GM23338 (cell line): ENCODE measurements around the gene TAMM41. TPM values are rescaled to one million over a fixed set of nuclear protein-coding genes. Genes with fewer than 3 reads are reported as not detected.

Experiments used
- ATAC-seq: fragments of 200-7000 bp; cut with Tn5 transposase; 3 replicates; pipeline ENCODE4 v1.9.1; 2020
- DNase-seq: peaks from one replicate; pipeline ENCODE4 v3.0.0-alpha.2; 2015; ENCODE audit warnings: low spot score
- H2AFZ ChIP-seq: fragments of 200-600 bp; sonication (generic); 2 replicates; pipeline ENCODE4 v1.8.0; 2016; ENCODE audit warnings: antibody characterized with exemption, mild to moderate bottlenecking, moderate library complexity
- H3F3A ChIP-seq: fragments of 200-600 bp; sonication (generic); replicated peaks from 2 replicates; pipeline ENCODE4 v1.8.0; 2017; ENCODE audit warnings: antibody characterized with exemption, mixed run types, low read depth
- H3K27ac ChIP-seq: fragments of 200-600 bp; sonication (generic); 2 replicates; pipeline ENCODE4 v1.6.1; 2016; ENCODE audit warnings: low read depth
- H3K27me3 ChIP-seq: fragments of 200-600 bp; sonication (generic); 2 replicates; pipeline ENCODE4 v1.8.0; 2016; ENCODE audit warnings: mild to moderate bottlenecking, mixed run types, moderate library complexity; ENCODE audit not compliant: insufficient read depth
- H3K36me3 ChIP-seq: fragments of 200-600 bp; sonication (generic); 2 replicates; pipeline ENCODE4 v1.8.0; 2016; ENCODE audit warnings: mild to moderate bottlenecking; ENCODE audit not compliant: insufficient read depth
- H3K4me1 ChIP-seq: fragments of 200-600 bp; sonication (generic); 2 replicates; pipeline ENCODE4 v1.8.0; 2016; ENCODE audit warnings: mild to moderate bottlenecking, moderate library complexity; ENCODE audit not compliant: insufficient read depth
- H3K4me2 ChIP-seq: fragments of 200-600 bp; sonication (generic); 2 replicates; pipeline ENCODE4 v1.7.1; 2017; ENCODE audit warnings: mixed run types
- H3K4me3 ChIP-seq: fragments of 200-600 bp; sonication (generic); 2 replicates; pipeline ENCODE4 v1.6.1; 2016; ENCODE audit warnings: mixed run types
- H3K79me2 ChIP-seq: fragments of 200-600 bp; sonication (generic); replicated peaks from 2 replicates; pipeline ENCODE4 v1.8.0; 2017; ENCODE audit warnings: mild to moderate bottlenecking; ENCODE audit not compliant: insufficient read depth
- H3K9me2 ChIP-seq: fragments of 200-600 bp; sonication (generic); 2 replicates; pipeline ENCODE4 v1.8.0; 2017; ENCODE audit not compliant: insufficient read depth
- H4K20me1 ChIP-seq: fragments of 200-600 bp; sonication (generic); replicated peaks from 2 replicates; pipeline ENCODE4 v1.8.0; 2017; ENCODE audit warnings: mild to moderate bottlenecking; ENCODE audit not compliant: insufficient read depth
- H3K27ac Mint-ChIP-seq: 2 replicates; pipeline ENCODE4 v1.8.0; 2020; ENCODE audit warnings: inconsistent platforms, mild to moderate bottlenecking, moderate library complexity, mixed read lengths
- H3K27me3 Mint-ChIP-seq: 3 replicates; pipeline ENCODE4 v1.8.0; 2022; ENCODE audit warnings: low read depth, mild to moderate bottlenecking, moderate library complexity, mixed read lengths, inconsistent platforms; ENCODE audit not compliant: insufficient read depth, poor library complexity
- H3K36me3 Mint-ChIP-seq: 3 replicates; pipeline ENCODE4 v1.8.0; 2021; ENCODE audit warnings: low read depth, mild to moderate bottlenecking, inconsistent platforms, moderate library complexity, mixed read lengths
- H3K4me1 Mint-ChIP-seq: 3 replicates; pipeline ENCODE4 v1.8.0; 2020; ENCODE audit warnings: mild to moderate bottlenecking, inconsistent platforms, mixed read lengths
- H3K4me3 Mint-ChIP-seq: 3 replicates; pipeline ENCODE4 v1.8.0; 2021; ENCODE audit warnings: moderate library complexity, mild to moderate bottlenecking, inconsistent platforms, mixed read lengths
- H3K9me3 Mint-ChIP-seq: 3 replicates; pipeline ENCODE4 v1.8.0; 2020; ENCODE audit warnings: moderate library complexity, mild to moderate bottlenecking, inconsistent platforms, mixed read lengths
- CREB1 ChIP-seq: fragments of 250-450 bp; sonication (Bioruptor Pico); IDR thresholded peaks from 2 replicates; pipeline ENCODE4 v1.5.0; 2020; ENCODE audit warnings: low read depth, mild to moderate bottlenecking, moderate library complexity
- EZH2 ChIP-seq: fragments of 200-600 bp; sonication (generic); IDR thresholded peaks from one replicate; pipeline ENCODE4 v1.8.0; 2017; ENCODE audit warnings: antibody characterized with exemption, mild to moderate bottlenecking, low read depth; ENCODE audit not compliant: unreplicated experiment
- EZH2phosphoT487 ChIP-seq: fragments of 200-600 bp; sonication (generic); IDR thresholded peaks from one replicate; pipeline ENCODE4 v1.8.1; 2018; ENCODE audit warnings: antibody characterized with exemption; ENCODE audit not compliant: unreplicated experiment
- JUNB ChIP-seq: IDR thresholded peaks from one replicate; pipeline ENCODE4 v1.6.1; 2016; ENCODE audit warnings: antibody characterized with exemption; ENCODE audit not compliant: unreplicated experiment
- NANOG ChIP-seq: IDR thresholded peaks from 2 replicates; pipeline ENCODE4 v1.6.1; 2016; ENCODE audit warnings: antibody characterized with exemption, borderline replicate concordance
- POLR2AphosphoS5 ChIP-seq: IDR thresholded peaks from 2 replicates; pipeline ENCODE4 v1.6.1; 2016; ENCODE audit warnings: antibody characterized with exemption, low read depth
- STAT1 ChIP-seq: IDR thresholded peaks from one replicate; pipeline ENCODE4 v1.6.1; 2016; ENCODE audit warnings: antibody characterized with exemption; ENCODE audit not compliant: unreplicated experiment
- ZNF114 ChIP-seq: fragments of 250-450 bp; sonication (Bioruptor Pico); IDR thresholded peaks from 2 replicates; pipeline ENCODE4 v1.5.0; 2020; ENCODE audit warnings: mild to moderate bottlenecking, moderate library complexity
- ZNF331 ChIP-seq: fragments of 250-450 bp; sonication (Bioruptor Pico); IDR thresholded peaks from 2 replicates; pipeline ENCODE4 v1.5.0; 2020; ENCODE audit warnings: low read depth, mild to moderate bottlenecking, moderate library complexity
- polyA plus RNA-seq: library from polyadenylated mRNA; unstranded; fragments of >200 nt; fragmentation: Nextera tagmentation; extraction: Ambion mirVana; gene quantifications from 2 replicates; pipeline ENCODE4 v1.2.1, GENCODE V29; 2016
- total RNA-seq: library from RNA; depleted of rRNA; stranded (reverse); fragments of >200 nt; shearing (Covaris generic); gene quantifications from 2 replicates; pipeline ENCODE4 v1.2.3, GENCODE V29; 2014
- TF ChIP-seq, protein P1 (sequence below): fragments of 250-450 bp; sonication (Bioruptor Pico); IDR thresholded peaks from 2 replicates; pipeline ENCODE4 v1.5.0; 2020; ENCODE audit warnings: mild to moderate bottlenecking, moderate library complexity
- TF ChIP-seq, protein P2 (sequence below): IDR thresholded peaks from one replicate; pipeline ENCODE4 v1.6.1; 2018; ENCODE audit warnings: antibody characterized with exemption; ENCODE audit not compliant: unreplicated experiment
- TF ChIP-seq, protein P3 (sequence below), 2 experiments: fragments of 200-600 bp in 1 of 2; sonication (generic) in 1 of 2; conservative IDR thresholded peaks; 2 replicates each; pipeline versions ENCODE4 v1.5.1 to v1.6.1; 2016 to 2017; ENCODE audit warnings: antibody characterized with exemption in 2 of 2, low read depth in 2 of 2, mild to moderate bottlenecking in 2 of 2, moderate library complexity in 1 of 2
- TF ChIP-seq, protein P4 (sequence below): IDR thresholded peaks from 2 replicates; pipeline ENCODE4 v1.6.1; 2016; ENCODE audit warnings: antibody characterized with exemption

TAMM41 gene
- total and polyA plus RNA-seq, 2 experiments from 2014 or later, result 8.9 to 19.2 TPM

DNA sequence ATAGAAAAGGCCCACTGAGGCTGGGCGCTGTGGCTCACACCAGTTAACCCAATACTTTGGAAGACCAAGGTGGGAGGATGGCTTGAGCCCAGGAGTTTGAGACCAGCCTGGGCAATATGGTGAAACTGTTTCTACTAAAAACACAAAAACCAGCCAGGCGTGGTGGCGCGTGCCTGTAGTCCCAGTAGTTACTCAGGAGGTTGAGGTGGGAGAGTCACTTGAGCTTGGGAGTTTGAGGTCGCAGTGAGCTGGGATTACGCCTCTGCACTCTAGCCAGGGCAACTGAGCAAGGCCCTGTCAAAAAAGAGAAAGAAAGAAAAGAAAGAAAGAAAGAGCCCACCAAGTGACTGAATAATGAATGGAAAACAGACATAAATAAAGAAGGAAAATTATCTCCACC lies 32.0 kb downstream of the TAMM41 start:
- H3K27ac ChIP-seq, result no peak overlapping the region
- peaks cover 2% of the 10 kb centered on the region for H3K27me3 Mint-ChIP-seq
- H3K9me3 Mint-ChIP-seq, result no peaks in the 10 kb centered on the region
- H3K4me2 ChIP-seq, result no peak overlapping the region
- no peak overlapping the region for H3K27ac Mint-ChIP-seq
- no peaks in the 10 kb centered on the region for H3K9me2 ChIP-seq
- no peaks in the 10 kb centered on the region for H3K27me3 ChIP-seq
- H4K20me1 ChIP-seq, result no peaks in the 10 kb centered on the region; the same call in none of the 2 replicates
- ATAC-seq (no peak), DNase-seq (no peak)
- no peaks in the 10 kb centered on the region for H3K36me3 ChIP-seq
- H3K4me1 Mint-ChIP-seq, result no peaks in the 10 kb centered on the region
- H3F3A ChIP-seq, result no peaks in the 10 kb centered on the region
- H3K79me2 ChIP-seq, result no peaks in the 10 kb centered on the region
- no peak overlapping the region for H3K4me3 Mint-ChIP-seq
- H2AFZ ChIP-seq, result no peak overlapping the region
- TF ChIP-seq CREB1, result no peak
- TF ChIP-seq POLR2AphosphoS5, result no peak
- TF ChIP-seq, protein P1, sequence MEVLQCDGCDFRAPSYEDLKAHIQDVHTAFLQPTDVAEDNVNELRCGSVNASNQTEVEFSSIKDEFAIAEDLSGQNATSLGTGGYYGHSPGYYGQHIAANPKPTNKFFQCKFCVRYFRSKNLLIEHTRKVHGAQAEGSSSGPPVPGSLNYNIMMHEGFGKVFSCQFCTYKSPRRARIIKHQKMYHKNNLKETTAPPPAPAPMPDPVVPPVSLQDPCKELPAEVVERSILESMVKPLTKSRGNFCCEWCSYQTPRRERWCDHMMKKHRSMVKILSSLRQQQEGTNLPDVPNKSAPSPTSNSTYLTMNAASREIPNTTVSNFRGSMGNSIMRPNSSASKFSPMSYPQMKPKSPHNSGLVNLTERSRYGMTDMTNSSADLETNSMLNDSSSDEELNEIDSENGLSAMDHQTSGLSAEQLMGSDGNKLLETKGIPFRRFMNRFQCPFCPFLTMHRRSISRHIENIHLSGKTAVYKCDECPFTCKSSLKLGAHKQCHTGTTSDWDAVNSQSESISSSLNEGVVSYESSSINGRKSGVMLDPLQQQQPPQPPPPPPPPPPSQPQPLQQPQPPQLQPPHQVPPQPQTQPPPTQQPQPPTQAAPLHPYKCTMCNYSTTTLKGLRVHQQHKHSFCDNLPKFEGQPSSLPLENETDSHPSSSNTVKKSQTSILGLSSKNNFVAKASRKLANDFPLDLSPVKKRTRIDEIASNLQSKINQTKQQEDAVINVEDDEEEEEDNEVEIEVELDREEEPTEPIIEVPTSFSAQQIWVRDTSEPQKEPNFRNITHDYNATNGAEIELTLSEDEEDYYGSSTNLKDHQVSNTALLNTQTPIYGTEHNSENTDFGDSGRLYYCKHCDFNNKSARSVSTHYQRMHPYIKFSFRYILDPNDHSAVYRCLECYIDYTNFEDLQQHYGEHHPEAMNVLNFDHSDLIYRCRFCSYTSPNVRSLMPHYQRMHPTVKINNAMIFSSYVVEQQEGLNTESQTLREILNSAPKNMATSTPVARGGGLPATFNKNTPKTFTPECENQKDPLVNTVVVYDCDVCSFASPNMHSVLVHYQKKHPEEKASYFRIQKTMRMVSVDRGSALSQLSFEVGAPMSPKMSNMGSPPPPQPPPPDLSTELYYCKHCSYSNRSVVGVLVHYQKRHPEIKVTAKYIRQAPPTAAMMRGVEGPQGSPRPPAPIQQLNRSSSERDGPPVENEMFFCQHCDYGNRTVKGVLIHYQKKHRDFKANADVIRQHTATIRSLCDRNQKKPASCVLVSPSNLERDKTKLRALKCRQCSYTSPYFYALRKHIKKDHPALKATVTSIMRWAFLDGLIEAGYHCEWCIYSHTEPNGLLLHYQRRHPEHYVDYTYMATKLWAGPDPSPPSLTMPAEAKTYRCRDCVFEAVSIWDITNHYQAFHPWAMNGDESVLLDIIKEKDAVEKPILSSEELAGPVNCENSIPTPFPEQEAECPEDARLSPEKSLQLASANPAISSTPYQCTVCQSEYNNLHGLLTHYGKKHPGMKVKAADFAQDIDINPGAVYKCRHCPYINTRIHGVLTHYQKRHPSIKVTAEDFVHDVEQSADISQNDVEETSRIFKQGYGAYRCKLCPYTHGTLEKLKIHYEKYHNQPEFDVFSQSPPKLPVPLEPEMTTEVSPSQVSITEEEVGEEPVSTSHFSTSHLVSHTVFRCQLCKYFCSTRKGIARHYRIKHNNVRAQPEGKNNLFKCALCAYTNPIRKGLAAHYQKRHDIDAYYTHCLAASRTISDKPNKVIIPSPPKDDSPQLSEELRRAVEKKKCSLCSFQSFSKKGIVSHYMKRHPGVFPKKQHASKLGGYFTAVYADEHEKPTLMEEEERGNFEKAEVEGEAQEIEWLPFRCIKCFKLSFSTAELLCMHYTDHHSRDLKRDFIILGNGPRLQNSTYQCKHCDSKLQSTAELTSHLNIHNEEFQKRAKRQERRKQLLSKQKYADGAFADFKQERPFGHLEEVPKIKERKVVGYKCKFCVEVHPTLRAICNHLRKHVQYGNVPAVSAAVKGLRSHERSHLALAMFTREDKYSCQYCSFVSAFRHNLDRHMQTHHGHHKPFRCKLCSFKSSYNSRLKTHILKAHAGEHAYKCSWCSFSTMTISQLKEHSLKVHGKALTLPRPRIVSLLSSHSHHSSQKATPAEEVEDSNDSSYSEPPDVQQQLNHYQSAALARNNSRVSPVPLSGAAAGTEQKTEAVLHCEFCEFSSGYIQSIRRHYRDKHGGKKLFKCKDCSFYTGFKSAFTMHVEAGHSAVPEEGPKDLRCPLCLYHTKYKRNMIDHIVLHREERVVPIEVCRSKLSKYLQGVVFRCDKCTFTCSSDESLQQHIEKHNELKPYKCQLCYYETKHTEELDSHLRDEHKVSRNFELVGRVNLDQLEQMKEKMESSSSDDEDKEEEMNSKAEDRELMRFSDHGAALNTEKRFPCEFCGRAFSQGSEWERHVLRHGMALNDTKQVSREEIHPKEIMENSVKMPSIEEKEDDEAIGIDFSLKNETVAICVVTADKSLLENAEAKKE (CRISPR knock-in tag), result no peak
- TF ChIP-seq EZH2phosphoT487, result no peak
- TF ChIP-seq, protein P2, sequence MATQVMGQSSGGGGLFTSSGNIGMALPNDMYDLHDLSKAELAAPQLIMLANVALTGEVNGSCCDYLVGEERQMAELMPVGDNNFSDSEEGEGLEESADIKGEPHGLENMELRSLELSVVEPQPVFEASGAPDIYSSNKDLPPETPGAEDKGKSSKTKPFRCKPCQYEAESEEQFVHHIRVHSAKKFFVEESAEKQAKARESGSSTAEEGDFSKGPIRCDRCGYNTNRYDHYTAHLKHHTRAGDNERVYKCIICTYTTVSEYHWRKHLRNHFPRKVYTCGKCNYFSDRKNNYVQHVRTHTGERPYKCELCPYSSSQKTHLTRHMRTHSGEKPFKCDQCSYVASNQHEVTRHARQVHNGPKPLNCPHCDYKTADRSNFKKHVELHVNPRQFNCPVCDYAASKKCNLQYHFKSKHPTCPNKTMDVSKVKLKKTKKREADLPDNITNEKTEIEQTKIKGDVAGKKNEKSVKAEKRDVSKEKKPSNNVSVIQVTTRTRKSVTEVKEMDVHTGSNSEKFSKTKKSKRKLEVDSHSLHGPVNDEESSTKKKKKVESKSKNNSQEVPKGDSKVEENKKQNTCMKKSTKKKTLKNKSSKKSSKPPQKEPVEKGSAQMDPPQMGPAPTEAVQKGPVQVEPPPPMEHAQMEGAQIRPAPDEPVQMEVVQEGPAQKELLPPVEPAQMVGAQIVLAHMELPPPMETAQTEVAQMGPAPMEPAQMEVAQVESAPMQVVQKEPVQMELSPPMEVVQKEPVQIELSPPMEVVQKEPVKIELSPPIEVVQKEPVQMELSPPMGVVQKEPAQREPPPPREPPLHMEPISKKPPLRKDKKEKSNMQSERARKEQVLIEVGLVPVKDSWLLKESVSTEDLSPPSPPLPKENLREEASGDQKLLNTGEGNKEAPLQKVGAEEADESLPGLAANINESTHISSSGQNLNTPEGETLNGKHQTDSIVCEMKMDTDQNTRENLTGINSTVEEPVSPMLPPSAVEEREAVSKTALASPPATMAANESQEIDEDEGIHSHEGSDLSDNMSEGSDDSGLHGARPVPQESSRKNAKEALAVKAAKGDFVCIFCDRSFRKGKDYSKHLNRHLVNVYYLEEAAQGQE, result no peak
- no peak for TF ChIP-seq EZH2
- no peak for TF ChIP-seq ZNF114
- no peak for TF ChIP-seq STAT1
- TF ChIP-seq, protein P3, sequence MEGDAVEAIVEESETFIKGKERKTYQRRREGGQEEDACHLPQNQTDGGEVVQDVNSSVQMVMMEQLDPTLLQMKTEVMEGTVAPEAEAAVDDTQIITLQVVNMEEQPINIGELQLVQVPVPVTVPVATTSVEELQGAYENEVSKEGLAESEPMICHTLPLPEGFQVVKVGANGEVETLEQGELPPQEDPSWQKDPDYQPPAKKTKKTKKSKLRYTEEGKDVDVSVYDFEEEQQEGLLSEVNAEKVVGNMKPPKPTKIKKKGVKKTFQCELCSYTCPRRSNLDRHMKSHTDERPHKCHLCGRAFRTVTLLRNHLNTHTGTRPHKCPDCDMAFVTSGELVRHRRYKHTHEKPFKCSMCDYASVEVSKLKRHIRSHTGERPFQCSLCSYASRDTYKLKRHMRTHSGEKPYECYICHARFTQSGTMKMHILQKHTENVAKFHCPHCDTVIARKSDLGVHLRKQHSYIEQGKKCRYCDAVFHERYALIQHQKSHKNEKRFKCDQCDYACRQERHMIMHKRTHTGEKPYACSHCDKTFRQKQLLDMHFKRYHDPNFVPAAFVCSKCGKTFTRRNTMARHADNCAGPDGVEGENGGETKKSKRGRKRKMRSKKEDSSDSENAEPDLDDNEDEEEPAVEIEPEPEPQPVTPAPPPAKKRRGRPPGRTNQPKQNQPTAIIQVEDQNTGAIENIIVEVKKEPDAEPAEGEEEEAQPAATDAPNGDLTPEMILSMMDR (conservative IDR thresholded peaks at IDR 0.05; ENCODE audit: low read depth in 2 of 2), result no peak
- no peak for TF ChIP-seq JUNB
- no peak for TF ChIP-seq NANOG
- TF ChIP-seq ZNF331 (CRISPR knock-in tag), result no peak
- TF ChIP-seq, protein P4, sequence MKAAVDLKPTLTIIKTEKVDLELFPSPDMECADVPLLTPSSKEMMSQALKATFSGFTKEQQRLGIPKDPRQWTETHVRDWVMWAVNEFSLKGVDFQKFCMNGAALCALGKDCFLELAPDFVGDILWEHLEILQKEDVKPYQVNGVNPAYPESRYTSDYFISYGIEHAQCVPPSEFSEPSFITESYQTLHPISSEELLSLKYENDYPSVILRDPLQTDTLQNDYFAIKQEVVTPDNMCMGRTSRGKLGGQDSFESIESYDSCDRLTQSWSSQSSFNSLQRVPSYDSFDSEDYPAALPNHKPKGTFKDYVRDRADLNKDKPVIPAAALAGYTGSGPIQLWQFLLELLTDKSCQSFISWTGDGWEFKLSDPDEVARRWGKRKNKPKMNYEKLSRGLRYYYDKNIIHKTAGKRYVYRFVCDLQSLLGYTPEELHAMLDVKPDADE, result no peak
- H3K4me3 ChIP-seq, result no peak overlapping the region
- no peaks in the 10 kb centered on the region for H3K4me1 ChIP-seq
- H3K36me3 Mint-ChIP-seq, result peaks cover 5% of the 10 kb centered on the region; the same call in 1 of the 3 replicates
